Measurements from ENCODE around the gene ATG4B. TPM values are rescaled to one million over a fixed set of nuclear protein-coding genes. Genes with fewer than 3 reads are reported as not detected.
"Not testable (repeated sequence)": the region's sequence is repeated elsewhere in the genome, so short reads cannot be mapped to it uniquely, and the experiment has no call there.

The ATG4B gene
- 10 to 100 TPM; 20.6 to 49.8 (median 39.3) TPM for total RNA-seq
- long read RNA-seq, partial matches to known transcripts, result 0 of 6 reads
- long read RNA-seq, other reads (novel, unspliced or antisense), result 2 of 6 reads

DNA sequence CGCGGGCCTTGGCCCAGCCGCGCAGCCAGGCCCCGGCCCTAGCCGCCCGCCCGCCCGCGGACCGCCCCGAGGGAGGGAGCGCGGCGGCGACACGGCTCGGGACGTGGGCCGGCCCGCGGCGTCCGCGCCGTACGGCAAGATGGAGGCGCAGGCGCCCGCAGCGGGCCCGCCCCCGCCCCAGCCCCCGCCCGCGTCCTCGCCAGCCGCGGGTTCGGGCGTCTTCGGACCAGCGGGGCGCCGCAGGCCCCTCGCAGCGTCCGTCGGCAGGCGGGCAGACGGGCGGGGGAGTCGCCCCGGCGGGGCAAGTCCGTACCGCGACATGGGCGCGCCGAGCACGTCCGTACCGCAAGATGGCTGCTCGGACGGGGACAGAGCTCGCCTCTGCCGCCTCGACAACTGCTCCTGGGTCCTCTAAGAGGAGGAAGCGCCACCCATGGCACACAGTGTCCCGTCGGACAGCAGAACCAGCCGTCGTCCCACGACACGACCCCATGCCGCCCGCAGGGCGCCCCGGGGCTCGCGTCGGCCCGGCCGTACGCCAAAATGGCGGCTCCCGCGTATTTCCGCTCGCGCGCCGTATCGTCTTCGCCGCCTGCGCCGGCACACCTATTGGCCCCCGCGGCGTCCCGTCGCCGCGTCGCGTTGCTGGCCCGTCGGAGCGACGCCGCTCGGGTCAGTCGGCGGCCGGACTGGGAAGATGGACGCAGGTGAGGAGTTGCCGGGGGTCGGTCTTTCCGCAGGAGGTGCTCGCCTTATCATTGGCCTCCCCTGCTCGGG is at the start of gene ATG4B, which contains the start of gene THAP4:
TSS of gene ATG4B (plus strand) at position 676 of the 777 bp plus-strand sequence. CDS start at position 698, 22 bp downstream.
TSS of gene THAP4 (minus strand) at position 141 of the 777 bp plus-strand sequence. CDS start 141 bp downstream, outside the sequence.
- no peaks in the 10 kb centered on the region for H3K9me3 ChIP-seq
- peaks cover 0 to 26% (median 11%) of the 10 kb centered on the region in 4 donors for H3K36me3 ChIP-seq
- no peak for TF ChIP-seq POLR2A (IDR thresholded peaks at IDR 0.05)
- peak within 1 kb of the TSS; percentile 84 to 89 (median 85) for H3K4me3 ChIP-seq
- peak; percentile 80 to 85 (median 83) for ATAC-seq
- intact Hi-C loops (cut with DNase I), result no loop called here
- peaks cover 0 to 20% (median 4%) of the 10 kb centered on the region in 4 donors for H3K4me1 ChIP-seq
- no peaks in the 10 kb centered on the region for H3K27me3 ChIP-seq
- peak within 1 kb of the TSS; percentile 94 to 99 (median 98) for H3K27ac ChIP-seq
- DNase-seq, result peak; percentile 90 to 91 (median 91)
- no CpG with 5 or more reads among the region's 123 CpGs for WGBS (ENCODE audit: insufficient coverage, low coverage, low lambda C conversion rate, missing lambda C conversion rate)

- H3K4me3 ChIP-seq; intact Hi-C loops (cut with DNase I); H3K4me1 ChIP-seq; DNase-seq; H3K27ac ChIP-seq; ATAC-seq; H3K36me3 ChIP-seq; H3K27me3 ChIP-seq: not testable (repeated sequence)
- H3K9me3 ChIP-seq, result peaks cover 0 to 14% (median 6%) of the 10 kb centered on the region in 4 donors
- WGBS (ENCODE audit: insufficient coverage, low coverage, low lambda C conversion rate, missing lambda C conversion rate), result 47% methylated on average over 13 of the region's 17 CpGs
These were observed 47.6 kb upstream of the ATG4B start for GRCh38 chr2:241589863-241590262.

- H3K27ac ChIP-seq; H3K36me3 ChIP-seq; H3K27me3 ChIP-seq; DNase-seq; H3K4me3 ChIP-seq; ATAC-seq; H3K4me1 ChIP-seq; intact Hi-C loops (cut with DNase I): not testable (repeated sequence)
- peaks cover 0 to 14% (median 6%) of the 10 kb centered on the region in 4 donors for H3K9me3 ChIP-seq
- 82% methylated on average over 21 of the region's 33 CpGs for WGBS (ENCODE audit: insufficient coverage, low coverage, low lambda C conversion rate, missing lambda C conversion rate)
These were observed 46.7 kb upstream of the ATG4B start for GRCh38 chr2:241590496-241591455.

DNA sequence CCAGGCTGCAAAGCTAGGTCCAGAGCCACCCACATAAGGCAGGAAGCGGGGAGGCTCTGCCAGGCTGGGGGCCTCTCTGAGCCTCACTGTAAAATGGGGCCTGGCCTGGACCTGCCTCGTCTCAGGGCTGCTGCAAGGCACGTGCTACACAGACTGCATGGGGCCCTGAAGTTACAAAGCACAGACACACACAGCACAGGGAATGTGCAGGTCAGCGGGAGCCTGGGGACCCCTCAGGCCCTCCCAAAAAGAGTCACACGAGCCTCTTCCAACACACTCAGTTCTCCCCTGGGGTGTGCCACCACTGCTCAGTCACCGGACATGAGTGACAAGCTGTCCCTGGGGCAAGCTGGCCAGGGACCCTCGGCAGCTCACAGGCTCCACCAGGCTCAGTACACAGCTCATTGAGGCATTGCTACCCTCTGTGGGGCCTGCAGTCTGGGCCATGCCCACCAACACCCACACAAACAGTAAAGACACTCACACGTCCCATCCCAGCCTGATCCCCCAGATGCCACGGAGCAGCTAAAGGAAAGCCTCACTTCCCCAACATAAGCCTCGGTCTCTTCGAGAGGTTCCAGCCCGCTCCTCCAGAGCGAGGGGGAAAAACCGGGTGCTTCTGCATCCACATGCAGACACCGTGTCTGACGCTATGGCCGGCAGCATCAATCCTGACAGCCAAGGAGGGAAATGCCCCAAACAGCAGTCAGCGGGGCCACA is 45.2 kb upstream of the ATG4B start:
- H3K4me3 ChIP-seq, result no peak overlapping the region
- no peak for TF ChIP-seq POLR2A (IDR thresholded peaks at IDR 0.05)
- TF ChIP-seq CTCF (IDR thresholded peaks at IDR 0.05), result no peak
- intact Hi-C loops (cut with DNase I), result no loop called here
- peak in 1 of 4 donors; percentile 13 for ATAC-seq
- whole genome bisulfite sequencing (ENCODE audit: insufficient coverage, low coverage, low lambda C conversion rate, missing lambda C conversion rate), result 91% methylated on average over 10 of the region's 18 CpGs
- H3K27me3 ChIP-seq, result no peaks in the 10 kb centered on the region
- no peaks in the 10 kb centered on the region for H3K4me1 ChIP-seq
- DNase-seq, result no peak
- H3K9me3 ChIP-seq, result peaks cover 0 to 3% (median 0%) of the 10 kb centered on the region in 4 donors
- no peak overlapping the region for H3K27ac ChIP-seq
- H3K36me3 ChIP-seq, result peaks cover 0 to 4% (median 0%) of the 10 kb centered on the region in 4 donors

GRCh38 chr2:241593271-241593670 is 44.2 kb upstream of the ATG4B start:
- Histone ChIP-seq H3K27ac (no peak overlapping the region), H3K4me3 (no peak overlapping the region), H3K4me1 (no peaks in the 10 kb centered on the region), H3K27me3 (no peaks in the 10 kb centered on the region), H3K9me3 (no peaks in the 10 kb centered on the region), H3K36me3 (peaks cover 0 to 4% (median 0%) of the 10 kb centered on the region in 4 donors)
- DNase-seq (no peak), ATAC-seq (no peak)
- TF ChIP-seq CTCF (IDR thresholded peaks at IDR 0.05) (no peak), POLR2A (IDR thresholded peaks at IDR 0.05) (no peak)
- intact Hi-C loops (cut with DNase I), result no loop called here
- WGBS (ENCODE audit: insufficient coverage, low coverage, low lambda C conversion rate, missing lambda C conversion rate), result 100% methylated on average over 1 of the region's 16 CpGs

Measured in right lobe of liver (tissue), 6 donors.